H1 (cell line): ENCODE data around the gene SHISAL1. TPM values are rescaled to one million over a fixed set of nuclear protein-coding genes. Genes with fewer than 3 reads are reported as not detected.

Source experiments
- CTCF ChIA-PET: fragments of 300-600 bp; sonication (Branson Sonifier 250); formaldehyde crosslinking; loops from one replicate; lab custom pipeline; 2021; ENCODE audit not compliant: partially characterized antibody; lab: Charles Lee
- POLR2A ChIA-PET: fragments of 300-600 bp; sonication (Branson Sonifier 250); formaldehyde crosslinking; loops from one replicate; lab custom pipeline; 2021; ENCODE audit warnings: inconsistent platforms; ENCODE audit not compliant: partially characterized antibody; lab: Charles Lee
- DNase-seq, 2 experiments: peaks; one replicate each; pipeline versions ENCODE4 v3.0.0 to v3.0.0-alpha.2; 2010 to 2022; ENCODE audit warnings: low spot score in 2 of 2, low read depth in 1 of 2, mixed read lengths in 1 of 2
- FAIRE-seq: peaks from 2 replicates; lab custom pipeline; 2011; peaks lifted over from hg19 to GRCh38; lab: Jason Lieb, UNC
- H2AFZ ChIP-seq: 2 replicates; pipeline ENCODE4 v1.8.1; 2012; ENCODE audit warnings: low read length, inconsistent platforms
- H2AK5ac ChIP-seq: 2 replicates; pipeline ENCODE4 v1.6.1; 2013; ENCODE audit warnings: low read depth, low read length
- H2BK120ac ChIP-seq: replicated peaks from 2 replicates; pipeline ENCODE3; 2013; ENCODE audit warnings: low read depth, low read length, inconsistent platforms
- H2BK12ac ChIP-seq: 2 replicates; pipeline ENCODE4 v1.6.1; 2013; ENCODE audit warnings: low read depth, low read length
- H2BK15ac ChIP-seq: 2 replicates; pipeline ENCODE4 v1.6.1; 2013; ENCODE audit warnings: low read length
- H2BK20ac ChIP-seq: 2 replicates; pipeline ENCODE4 v1.6.1; 2013; ENCODE audit warnings: low read length
- H2BK5ac ChIP-seq: 2 replicates; pipeline ENCODE4 v1.6.1; 2013; ENCODE audit warnings: low read depth, low read length
- H3K14ac ChIP-seq: 2 replicates; pipeline ENCODE4 v1.6.1; 2013; ENCODE audit warnings: inconsistent platforms; ENCODE audit not compliant: insufficient read length
- H3K18ac ChIP-seq: 2 replicates; pipeline ENCODE4 v1.6.1; 2013; ENCODE audit warnings: low read length; ENCODE audit errors: extremely low read depth
- H3K23ac ChIP-seq: 2 replicates; pipeline ENCODE4 v1.6.1; 2013; ENCODE audit warnings: inconsistent platforms; ENCODE audit not compliant: insufficient read length
- H3K23me2 ChIP-seq: 2 replicates; pipeline ENCODE4 v1.6.1; 2013; ENCODE audit warnings: low read depth, low read length
- H3K27ac ChIP-seq: 2 replicates; pipeline ENCODE4 v1.6.1; 2011; ENCODE audit warnings: low read depth, low read length, inconsistent platforms
- H3K27me3 ChIP-seq, 4 experiments: replicated peaks in 1 of 4; 1 replicate in 1 of 4; 2 replicates in 3 of 4; pipeline versions ENCODE4 v1.6.1 to v1.8.1; 2011 to 2013; ENCODE audit warnings: low read length in 3 of 4, mild to moderate bottlenecking in 3 of 4, inconsistent platforms in 2 of 4, mixed read lengths in 2 of 4, moderate library complexity in 1 of 4; ENCODE audit not compliant: control insufficient read depth in 3 of 4, insufficient read depth in 3 of 4; ENCODE audit errors: extremely low read depth in 1 of 4
- H3K36me3 ChIP-seq, 4 experiments: 2 replicates each; pipeline versions ENCODE4 v1.6.1 to v1.8.1; 2011 to 2013; ENCODE audit warnings: mild to moderate bottlenecking in 4 of 4, low read length in 3 of 4, moderate library complexity in 2 of 4, control low read depth in 1 of 4, inconsistent platforms in 1 of 4; ENCODE audit not compliant: insufficient read depth in 4 of 4, control insufficient read depth in 2 of 4
- H3K4ac ChIP-seq: replicated peaks from 2 replicates; pipeline ENCODE3; 2013; ENCODE audit warnings: low read length, low read depth, mixed read lengths, inconsistent platforms; ENCODE audit not compliant: insufficient read length
- H3K4me1 ChIP-seq, 4 experiments: replicated peaks in 1 of 4; 1 replicate in 1 of 4; 2 replicates in 3 of 4; pipeline versions ENCODE4 v1.6.1 to v1.8.1; 2011 to 2013; ENCODE audit warnings: low read length in 3 of 4, inconsistent platforms in 2 of 4, mixed read lengths in 1 of 4; ENCODE audit not compliant: insufficient read depth in 4 of 4, control insufficient read depth in 3 of 4
- H3K4me2 ChIP-seq, 2 experiments: 2 replicates each; pipeline versions ENCODE4 v1.6.1 to v1.8.1; 2011 to 2013; ENCODE audit warnings: low read depth in 2 of 2, low read length in 2 of 2, control low read depth in 1 of 2, inconsistent platforms in 1 of 2, mild to moderate bottlenecking in 1 of 2; ENCODE audit not compliant: insufficient read depth in 1 of 2
- H3K4me3 ChIP-seq, 4 experiments: fragments of 200-600, 300-600 bp in 1 of 4; sonication (generic), shearing (Covaris generic), sonication (Bioruptor Twin) in 1 of 4; 2 replicates each; pipeline versions ENCODE4 v1.5.1 to v1.8.1; 2011 to 2016; ENCODE audit warnings: low read length in 4 of 4, low read depth in 3 of 4, control low read depth in 2 of 4, inconsistent platforms in 2 of 4, mild to moderate bottlenecking in 2 of 4, mixed read lengths in 1 of 4, moderate library complexity in 1 of 4; ENCODE audit not compliant: insufficient read depth in 2 of 4; ENCODE audit errors: extremely low read depth in 1 of 4
- H3K56ac ChIP-seq: replicated peaks from 2 replicates; pipeline ENCODE3; 2013; ENCODE audit warnings: low read depth, mild to moderate bottlenecking, mixed read lengths, low read length, inconsistent platforms; ENCODE audit not compliant: insufficient read length
- H3K79me1 ChIP-seq: 2 replicates; pipeline ENCODE4 v1.6.1; 2013; ENCODE audit warnings: low read depth, low read length, control low read depth
- H3K79me2 ChIP-seq, 2 experiments: 2 replicates each; pipeline versions ENCODE4 v1.6.1 to v1.8.1; 2012 to 2013; ENCODE audit warnings: low read length in 2 of 2, mild to moderate bottlenecking in 2 of 2, inconsistent platforms in 1 of 2; ENCODE audit not compliant: insufficient read depth in 2 of 2, control insufficient read depth in 1 of 2
- H3K9ac ChIP-seq, 4 experiments: replicated peaks in 1 of 4; 1 replicate in 1 of 4; 2 replicates in 3 of 4; pipeline versions ENCODE4 v1.6.1 to v1.8.1; 2011 to 2013; ENCODE audit warnings: low read depth in 3 of 4, low read length in 3 of 4, control low read depth in 2 of 4, mild to moderate bottlenecking in 2 of 4, moderate library complexity in 2 of 4, inconsistent platforms in 1 of 4; ENCODE audit errors: extremely low read depth in 1 of 4
- H3K9me3 ChIP-seq, 2 experiments: 2 replicates each; pipeline versions ENCODE4 v1.6.1 to v1.8.1; 2012 to 2013; ENCODE audit warnings: mild to moderate bottlenecking in 2 of 2, moderate library complexity in 2 of 2, control low read depth in 1 of 2, inconsistent platforms in 1 of 2, low read depth in 1 of 2, low read length in 1 of 2, mixed read lengths in 1 of 2; ENCODE audit not compliant: insufficient read depth in 2 of 2
- H4K20me1 ChIP-seq, 2 experiments: replicated peaks in 1 of 2; 2 replicates each; pipeline versions ENCODE3 to v1.8.1; 2011 to 2013; ENCODE audit warnings: inconsistent platforms in 2 of 2, low read length in 2 of 2, mild to moderate bottlenecking in 1 of 2; ENCODE audit not compliant: insufficient read depth in 2 of 2, control insufficient read depth in 1 of 2
- H4K5ac ChIP-seq: 2 replicates; pipeline ENCODE4 v1.6.1; 2013; ENCODE audit warnings: low read length, low read depth, mixed read lengths, inconsistent platforms; ENCODE audit not compliant: insufficient read length
- H4K8ac ChIP-seq: 2 replicates; pipeline ENCODE4 v1.8.0; 2013; ENCODE audit warnings: mild to moderate bottlenecking, moderate library complexity, low read length, inconsistent platforms; ENCODE audit not compliant: insufficient read depth; ENCODE audit errors: extremely low read depth
- H4K91ac ChIP-seq: replicated peaks from 2 replicates; pipeline ENCODE3; 2013; ENCODE audit warnings: low read length, mixed read lengths, inconsistent platforms; ENCODE audit not compliant: insufficient read length
- CBX5 ChIP-seq: fragments of 300-800, 300-1000 bp; sonication (generic); IDR thresholded peaks from 2 replicates; pipeline ENCODE4 v1.7.1; 2016; ENCODE audit warnings: antibody characterized with exemption, low read length, low read depth
- CHD2 ChIP-seq: IDR thresholded peaks from 2 replicates; pipeline ENCODE4 v1.6.1; 2012; ENCODE audit warnings: low read length, improper control_type of control experiment
- EZH2 ChIP-seq: fragments of 200-600 bp; sonication (generic); IDR thresholded peaks from 2 replicates; pipeline ENCODE4 v1.7.1; 2012; ENCODE audit warnings: low read depth, mild to moderate bottlenecking, moderate library complexity, low read length, inconsistent platforms; ENCODE audit not compliant: severe bottlenecking
- FOSL1 ChIP-seq: IDR thresholded peaks from 2 replicates; pipeline ENCODE4 v1.6.1; 2011; ENCODE audit warnings: mild to moderate bottlenecking, low read depth, low read length, moderate library complexity; ENCODE audit not compliant: insufficient read depth
- HDAC2 ChIP-seq, 2 experiments: fragments of 300-600 bp in 1 of 2; sonication (generic) in 1 of 2; IDR thresholded peaks; 2 replicates each; pipeline ENCODE4 v1.6.1; 2011 to 2012; ENCODE audit warnings: low read depth in 2 of 2, low read length in 2 of 2, mild to moderate bottlenecking in 2 of 2, moderate library complexity in 2 of 2, borderline replicate concordance in 1 of 2, inconsistent platforms in 1 of 2
- JUND ChIP-seq: IDR thresholded peaks from 2 replicates; pipeline ENCODE4 v1.6.1; 2011; ENCODE audit warnings: mild to moderate bottlenecking, improper control_type of control experiment, low read length
- RFX5 ChIP-seq: IDR thresholded peaks from 2 replicates; pipeline ENCODE4 v1.6.1; 2011; ENCODE audit warnings: low read depth, low read length, improper control_type of control experiment, borderline replicate concordance
- RNF2 ChIP-seq: fragments of 200-900, 300-1000 bp; sonication (generic); IDR thresholded peaks from 2 replicates; pipeline ENCODE4 v1.7.1; 2016; ENCODE audit warnings: borderline replicate concordance, low read depth, mild to moderate bottlenecking, antibody characterized with exemption, low read length; ENCODE audit not compliant: poor library complexity, severe bottlenecking; ENCODE audit errors: missing control alignments
- RXRA ChIP-seq: IDR thresholded peaks from 2 replicates; pipeline ENCODE4 v1.6.1; 2011; ENCODE audit warnings: low read depth, mild to moderate bottlenecking, low read length, moderate library complexity; ENCODE audit not compliant: insufficient read depth
- SRF ChIP-seq: IDR thresholded peaks from 2 replicates; pipeline ENCODE4 v1.6.1; 2011; ENCODE audit warnings: mild to moderate bottlenecking, low read depth, low read length, moderate library complexity
- SUZ12 ChIP-seq: fragments of 200-600 bp; sonication (generic); IDR thresholded peaks from 2 replicates; pipeline ENCODE4 v1.6.1; 2012; ENCODE audit warnings: mild to moderate bottlenecking, inconsistent platforms, low read length, moderate library complexity, mixed read lengths
- TAF7 ChIP-seq: optimal IDR thresholded peaks from 2 replicates; pipeline ENCODE3; 2011; ENCODE audit warnings: low read depth, mild to moderate bottlenecking, inconsistent platforms, low read length, moderate library complexity, borderline replicate concordance
- TEAD4 ChIP-seq: IDR thresholded peaks from 2 replicates; pipeline ENCODE4 v1.6.1; 2012; ENCODE audit warnings: low read depth, low read length, inconsistent platforms, mixed read lengths
- WGBS, 2 experiments: shearing (Covaris generic) in 1 of 2; methylation state at CpG; one replicate each; pipeline versions ENCODE4 v1.1.6 to v1.1.7; 2013 to 2015; ENCODE audit warnings: low lambda C conversion rate in 2 of 2, mixed read lengths in 2 of 2, inconsistent platforms in 1 of 2, low coverage in 1 of 2, missing lambda C conversion rate in 1 of 2; ENCODE audit not compliant: insufficient replicate concordance in 2 of 2, insufficient coverage in 1 of 2, insufficient read length in 1 of 2; ENCODE audit errors: extremely low coverage in 1 of 2, missing lambda C conversion rate in 1 of 2; 5-methylcytosine and 5-hydroxymethylcytosine counted together
- polyA plus RNA-seq, 7 experiments: library from polyadenylated mRNA; depleted of rRNA in 3 of 7; stranded (reverse) in 5 of 7; unstranded in 2 of 7; fragments of >200 nt in 5 of 7; fragments of 200-250 nt in 2 of 7; gene quantifications; 1 replicate in 5 of 7; 2 replicates in 1 of 7; 4 replicates in 1 of 7; pipeline versions ENCODE4 v1.2.1 to v1.2.3, GENCODE V29; 2011 to 2013; ENCODE audit warnings: missing spikeins in 2 of 7, mixed read lengths in 2 of 7
- total RNA-seq: library from RNA; stranded (reverse); fragmentation: NEBNext Ultra II Directional; extraction: Animal tissue kit (Norgen Biotek cat#: 25700); gene quantifications from 2 replicates; pipeline ENCODE4 v1.2.1, GENCODE V29; 2021

The SHISAL1 gene
- total and polyA plus RNA-seq, 2 of the 8 experiments (the other 6 are each of a cell fraction or from before 2014, with no cell fraction given): 3.7 to 5.8 TPM

GRCh38 chr22:44194569-44194968, 118.2 kb downstream of the SHISAL1 start:
- Histone ChIP-seq H3K79me2 (no peaks in the 10 kb centered on the region), H3K14ac (no peak overlapping the region), H2BK5ac (no peak overlapping the region), H3K9me3 (no peaks in the 10 kb centered on the region), H3K56ac (peak overlapping the region; percentile 85), H2AK5ac (no peak overlapping the region; the same call in 1 of the 2 replicates), H4K91ac (no peak overlapping the region), H3K4me3 (no peak overlapping the region), H3K4ac (no peak overlapping the region), H3K23ac (no peak overlapping the region), H2BK12ac (0 out of 2 replicates have a peak overlapping the region, but pooled peaks have one; percentile 9), H4K5ac (no peak overlapping the region), H3K18ac (no peak overlapping the region), H2BK15ac (no peak overlapping the region), H2BK20ac (no peak overlapping the region), H2AFZ (no peak overlapping the region), H4K8ac (no peak overlapping the region), H3K36me3 (no peaks in the 10 kb centered on the region), H3K23me2 (peaks cover 13% of the 10 kb centered on the region; the same call in 1 of the 2 replicates), H3K4me1 (peaks cover 0 to 7% (median 0%) of the 10 kb centered on the region in 4 experiments; a peak in 4 of 7 replicates), H4K20me1 (peaks cover 0 to 5% of the 10 kb centered on the region in 2 experiments), H3K9ac (no peak overlapping the region), H3K27ac (no peak overlapping the region), H3K79me1 (no peaks in the 10 kb centered on the region), H3K27me3 (no peaks in the 10 kb centered on the region), H3K4me2 (no peak overlapping the region), H2BK120ac (no peak overlapping the region)
- TF ChIP-seq CHD2 (no peak), TEAD4 (no peak), EZH2 (no peak), SRF (no peak), RFX5 (no peak), FOSL1 (no peak), JUND (no peak), HDAC2 (IDR thresholded peaks at IDR 0.05; ENCODE audit: borderline replicate concordance in 1 of 2, low read depth in 2 of 2, low read length in 2 of 2) (no peak), RNF2 (no peak), TAF7 (no peak), RXRA (no peak), SUZ12 (no peak), CBX5 (no peak)
- DNase-seq: no peak
- FAIRE-seq: no peak
- CTCF ChIA-PET: no interaction called here
- WGBS, 2 experiments: 93 to 100% methylated on average over 2 of the region's 2 CpGs
- POLR2A ChIA-PET: no interaction called here
